CD14-positive monocyte (primary cell): ENCODE data around the gene ZDHHC3. TPM values are rescaled to one million over a fixed set of nuclear protein-coding genes. Genes with fewer than 3 reads are reported as not detected.

Source experiments
- DNase-seq, 3 donors: peaks; one replicate each; pipeline ENCODE4 v3.0.0-alpha.2; 2011 to 2022
- H2AFZ ChIP-seq: 2 replicates; pipeline ENCODE4 v1.6.0; 2012; ENCODE audit warnings: mild to moderate bottlenecking, low read depth, low read length, inconsistent platforms; ENCODE audit not compliant: insufficient read depth, poor library complexity, severe bottlenecking
- H3K27ac ChIP-seq, 2 donors: 1 replicate in 1 of 2; 2 replicates in 1 of 2; pipeline ENCODE4 v1.5.1; 2012 to 2013; ENCODE audit warnings: low read length in 2 of 2, control low read depth in 1 of 2, inconsistent platforms in 1 of 2, low read depth in 1 of 2, mild to moderate bottlenecking in 1 of 2
- H3K27me3 ChIP-seq, 2 donors: one replicate each; pipeline versions ENCODE4 v1.6.0 to v1.6.1; 2011 to 2013; ENCODE audit warnings: low read length in 2 of 2; ENCODE audit not compliant: control insufficient read depth in 2 of 2, insufficient read depth in 2 of 2
- H3K36me3 ChIP-seq, 2 donors: replicated peaks in 1 of 2; 1 replicate in 1 of 2; 2 replicates in 1 of 2; pipeline versions ENCODE4 v1.5.1 to v1.6.1; 2012 to 2013; ENCODE audit warnings: low read length in 2 of 2, control low read depth in 1 of 2, inconsistent platforms in 1 of 2, mild to moderate bottlenecking in 1 of 2; ENCODE audit not compliant: insufficient read depth in 2 of 2, control insufficient read depth in 1 of 2
- H3K4me1 ChIP-seq, 2 donors: 1 replicate in 1 of 2; 2 replicates in 1 of 2; pipeline versions ENCODE4 v1.5.1 to v1.6.1; 2012 to 2013; ENCODE audit warnings: low read length in 2 of 2, control low read depth in 1 of 2, inconsistent platforms in 1 of 2, mild to moderate bottlenecking in 1 of 2, moderate library complexity in 1 of 2; ENCODE audit not compliant: insufficient read depth in 2 of 2, control insufficient read depth in 1 of 2
- H3K4me2 ChIP-seq: replicated peaks from 2 replicates; pipeline ENCODE3; 2012; ENCODE audit warnings: low read length, moderate library complexity, mild to moderate bottlenecking; ENCODE audit not compliant: poor library complexity, severe bottlenecking; ENCODE audit errors: extremely low read depth
- H3K4me3 ChIP-seq, 3 experiments: fragments of 200-600 bp in 1 of 3; sonication (generic) in 1 of 3; replicated peaks in 1 of 3; 1 replicate in 2 of 3; 2 replicates in 1 of 3; pipeline ENCODE4 v1.5.1; 2011 to 2013; ENCODE audit warnings: low read length in 3 of 3, mild to moderate bottlenecking in 3 of 3, control low read depth in 2 of 3, low read depth in 2 of 3, inconsistent platforms in 1 of 3, moderate library complexity in 1 of 3
- H3K79me2 ChIP-seq: 2 replicates; pipeline ENCODE4 v1.6.0; 2012; ENCODE audit warnings: mild to moderate bottlenecking, control low read depth, inconsistent platforms, low read length, moderate library complexity; ENCODE audit not compliant: insufficient read depth
- H3K9ac ChIP-seq: 2 replicates; pipeline ENCODE4 v1.6.0; 2017; ENCODE audit warnings: low read length, mild to moderate bottlenecking; ENCODE audit not compliant: insufficient read depth, poor library complexity, severe bottlenecking
- H3K9me3 ChIP-seq, 2 donors: replicated peaks in 1 of 2; 1 replicate in 1 of 2; 2 replicates in 1 of 2; pipeline versions ENCODE4 v1.5.1 to v1.6.1; 2012 to 2013; ENCODE audit warnings: low read length in 2 of 2, control low read depth in 1 of 2; ENCODE audit not compliant: control insufficient read depth in 1 of 2, insufficient read depth in 1 of 2
- H4K20me1 ChIP-seq: 2 replicates; pipeline ENCODE4 v1.6.0; 2012; ENCODE audit warnings: mild to moderate bottlenecking, low read length, control low read depth, moderate library complexity; ENCODE audit not compliant: insufficient read depth
- H3K27ac Mint-ChIP-seq, 7 donors: one replicate each; pipeline ENCODE4 v1.8.0; 2020; ENCODE audit warnings: mild to moderate bottlenecking in 7 of 7, mixed read lengths in 7 of 7, moderate library complexity in 6 of 7, inconsistent platforms in 2 of 7
- H3K27me3 Mint-ChIP-seq, 3 donors: one replicate each; pipeline ENCODE4 v1.8.0; 2021 to 2022; ENCODE audit warnings: low read depth in 3 of 3, mild to moderate bottlenecking in 3 of 3, mixed read lengths in 3 of 3, moderate library complexity in 3 of 3, inconsistent platforms in 1 of 3
- H3K36me3 Mint-ChIP-seq, 2 donors: one replicate each; pipeline ENCODE4 v1.8.0; 2020; ENCODE audit warnings: mixed read lengths in 2 of 2, inconsistent platforms in 1 of 2, mild to moderate bottlenecking in 1 of 2
- H3K4me1 Mint-ChIP-seq: one replicate; pipeline ENCODE4 v1.8.0; 2020; ENCODE audit warnings: mild to moderate bottlenecking, mixed read lengths
- H3K4me3 Mint-ChIP-seq, 2 donors: one replicate each; pipeline ENCODE4 v1.8.0; 2020; ENCODE audit warnings: mild to moderate bottlenecking in 2 of 2, mixed read lengths in 2 of 2, moderate library complexity in 1 of 2
- H3K9me3 Mint-ChIP-seq, 7 donors: one replicate each; pipeline ENCODE4 v1.8.0; 2020 to 2022; ENCODE audit warnings: mixed read lengths in 7 of 7, mild to moderate bottlenecking in 6 of 7, moderate library complexity in 6 of 7, inconsistent platforms in 2 of 7
- CTCF ChIP-seq: fragments of 200-600 bp; IDR thresholded peaks from one replicate; pipeline ENCODE4 v1.8.0; 2022; ENCODE audit warnings: antibody characterized with exemption, mild to moderate bottlenecking
- WGBS: methylation state at CpG from one replicate; pipeline ENCODE4 v1.1.5; 2013; ENCODE audit warnings: missing lambda C conversion rate; ENCODE audit not compliant: insufficient coverage; 5-methylcytosine and 5-hydroxymethylcytosine counted together
- intact Hi-C, 2 donors: fragments of 100-400 bp; cut with micrococcal nuclease; formaldehyde crosslinking; loops; one replicate each; pipeline versions ENCODE4 v1.15.0 to v1.15.1; 2023
- polyA plus RNA-seq, 3 donors: library from polyadenylated mRNA; depleted of rRNA in 1 of 3; unstranded in 2 of 3; stranded (reverse) in 1 of 3; fragments of 300-500 nt in 2 of 3; fragments of >200 nt in 1 of 3; fragmentation: Illumina TruSeq in 2 of 3; gene quantifications; 1 replicate in 2 of 3; 2 replicates in 1 of 3; pipeline ENCODE4 v1.2.3, GENCODE V29; 2012 to 2021

Gene ZDHHC3
- polyA plus RNA-seq, 3 donors = 52.1 to 72.6 (median 61.3) TPM

- no peak overlapping the region for H2AFZ ChIP-seq
- H3K9ac ChIP-seq = no peak overlapping the region
- H3K27ac Mint-ChIP-seq = peak overlapping the region in 1 of 7 donors; percentile 3
- peaks cover 58 to 72% of the 10 kb centered on the region in 2 donors for H3K36me3 Mint-ChIP-seq
- no peak overlapping the region for H3K4me2 ChIP-seq
- peaks cover 40 to 68% of the 10 kb centered on the region in 2 donors for H3K36me3 ChIP-seq
- intact Hi-C loops = no loop called here
- no peak for TF ChIP-seq CTCF
- no peaks in the 10 kb centered on the region for H3K9me3 ChIP-seq
- 96% methylated on average over 6 of the region's 8 CpGs for WGBS
- no peaks in the 10 kb centered on the region for H3K79me2 ChIP-seq
- no peak overlapping the region for H3K4me3 Mint-ChIP-seq
- H3K27me3 ChIP-seq = no peaks in the 10 kb centered on the region
- no peak overlapping the region for H3K4me3 ChIP-seq
- no peak overlapping the region for H3K27ac ChIP-seq
- no peak for DNase-seq
- peaks cover 12 to 15% of the 10 kb centered on the region in 2 donors for H3K4me1 ChIP-seq
- no peaks in the 10 kb centered on the region for H3K27me3 Mint-ChIP-seq
- peaks cover 0 to 3% (median 0%) of the 10 kb centered on the region in 7 donors for H3K9me3 Mint-ChIP-seq
- no peaks in the 10 kb centered on the region for H4K20me1 ChIP-seq
- peaks cover 15% of the 10 kb centered on the region for H3K4me1 Mint-ChIP-seq
Observed at GRCh38 chr3:45007091-45007490, 31.1 kb upstream of the ZDHHC3 start.

- Mint-ChIP-seq H3K27me3 (no peaks in the 10 kb centered on the region), H3K27ac (no peak overlapping the region), H3K4me1 (no peaks in the 10 kb centered on the region), H3K36me3 (peaks cover 74 to 78% of the 10 kb centered on the region in 2 donors), H3K9me3 (peaks cover 0 to 3% (median 0%) of the 10 kb centered on the region in 7 donors), H3K4me3 (no peak overlapping the region)
- whole genome bisulfite sequencing = 90% methylated on average over 2 of the region's 2 CpGs
- Histone ChIP-seq H3K4me2 (no peak overlapping the region), H3K4me1 (no peaks in the 10 kb centered on the region), H3K4me3 (no peak overlapping the region), H3K27ac (no peak overlapping the region), H3K27me3 (no peaks in the 10 kb centered on the region), H3K36me3 (peaks cover 68 to 89% of the 10 kb centered on the region in 2 donors), H3K9ac (no peak overlapping the region), H4K20me1 (no peaks in the 10 kb centered on the region), H3K9me3 (no peaks in the 10 kb centered on the region), H2AFZ (no peak overlapping the region), H3K79me2 (no peaks in the 10 kb centered on the region)
- TF ChIP-seq CTCF = no peak
- no peak for DNase-seq
- intact Hi-C loops = no loop called here
Observed at GRCh38 chr3:45003859-45004258, 27.9 kb upstream of the ZDHHC3 start.
